IMR-90 (cell line): Measurements from ENCODE around the gene SOS1.

ENCODE experiments used
- CEBPB ChIP-seq: IDR thresholded peaks from 2 replicates; pipeline ENCODE4 v1.6.1; 2012; ENCODE audit warnings: low read depth, low read length, improper control_type of control experiment
- CHD1 ChIP-seq: IDR thresholded peaks from 2 replicates; pipeline ENCODE4 v1.6.1; 2012; ENCODE audit warnings: low read depth, low read length, improper control_type of control experiment
- CTCF ChIP-seq: conservative IDR thresholded peaks from 2 replicates; pipeline ENCODE4 v1.5.1; 2012; ENCODE audit warnings: mild to moderate bottlenecking, low read depth, low read length, improper control_type of control experiment
- ELK1 ChIP-seq: fragments of 150-350 bp; IDR thresholded peaks from 2 replicates; pipeline ENCODE4 v1.6.1; 2016; ENCODE audit warnings: low read depth, mild to moderate bottlenecking, low read length, moderate library complexity, borderline replicate concordance
- FOS ChIP-seq: fragments of 150-350 bp; IDR thresholded peaks from 2 replicates; pipeline ENCODE4 v1.6.1; 2016; ENCODE audit warnings: low read depth, low read length
- MAFK ChIP-seq: IDR thresholded peaks from 2 replicates; pipeline ENCODE4 v1.6.1; 2012; ENCODE audit warnings: low read depth, low read length, improper control_type of control experiment
- MAZ ChIP-seq: IDR thresholded peaks from 2 replicates; pipeline ENCODE4 v1.6.1; 2012; ENCODE audit warnings: low read depth, mild to moderate bottlenecking, low read length, improper control_type of control experiment, moderate library complexity, borderline replicate concordance
- POLR2A ChIP-seq: IDR thresholded peaks from 2 replicates; pipeline ENCODE4 v1.6.1; 2012; ENCODE audit warnings: mild to moderate bottlenecking, low read depth, low read length
- RAD21 ChIP-seq: IDR thresholded peaks from 2 replicates; pipeline ENCODE4 v1.6.1; 2012; ENCODE audit warnings: low read length, improper control_type of control experiment
- RCOR1 ChIP-seq: IDR thresholded peaks from 2 replicates; pipeline ENCODE4 v1.6.1; 2012; ENCODE audit warnings: mild to moderate bottlenecking, low read length, improper control_type of control experiment; ENCODE audit not compliant: insufficient replicate concordance
- SMC3 ChIP-seq: fragments of 150-350 bp; IDR thresholded peaks from 2 replicates; pipeline ENCODE4 v1.6.1; 2016; ENCODE audit warnings: low read depth, mild to moderate bottlenecking, antibody characterized with exemption, low read length, moderate library complexity
- USF2 ChIP-seq: fragments of 150-350 bp; IDR thresholded peaks from 2 replicates; pipeline ENCODE4 v1.6.1; 2017; ENCODE audit warnings: mild to moderate bottlenecking, antibody characterized with exemption, low read length, low read depth

GRCh38 chr2:38973266-38973665 lies 147.6 kb downstream of the SOS1 start:
- TF ChIP-seq RCOR1 (no peak), RAD21 (no peak), CTCF (no peak), CEBPB (peak; percentile 55), USF2 (no peak), SMC3 (no peak), ELK1 (no peak), MAZ (no peak), POLR2A (no peak), MAFK (no peak), CHD1 (no peak), FOS (no peak)
